ENCODE measurements around the gene CDH19. TPM values are rescaled to one million over a fixed set of nuclear protein-coding genes. Genes with fewer than 3 reads are reported as not detected.

Gene CDH19
- polyA plus RNA-seq, 1 donor (not counting 4 experiments of a cell fraction or from before 2014, with no cell fraction given): not detected

- Histone ChIP-seq H3K27ac (ENCODE audit: control insufficient read depth, insufficient read depth, low read length) (no peak overlapping the region), H3K4me2 (ENCODE audit: control insufficient read depth, extremely low read depth, insufficient read depth, low read depth, low read length) (no peak overlapping the region), H3K4me1 (ENCODE audit: control insufficient read depth, extremely low read depth, insufficient read depth, low read length) (no peaks in the 10 kb centered on the region), H3K4me3 (ENCODE audit: control insufficient read depth in 2 of 3, extremely low read depth in 1 of 3, insufficient read depth in 2 of 3, low read depth in 1 of 3, low read length in 3 of 3) (no peak overlapping the region), H2AFZ (ENCODE audit: control insufficient read depth, low read length) (no peak overlapping the region), H3K36me3 (ENCODE audit: control insufficient read depth in 2 of 2, extremely low read depth in 1 of 2, insufficient read depth in 2 of 2, low read length in 2 of 2) (no peaks in the 10 kb centered on the region), H3K9me1 (ENCODE audit: control insufficient read depth, extremely low read depth, insufficient read depth, low read length) (no peaks in the 10 kb centered on the region), H4K20me1 (ENCODE audit: control insufficient read depth, extremely low read depth, insufficient read depth, low read length) (no peaks in the 10 kb centered on the region), H3K79me2 (ENCODE audit: control insufficient read depth, insufficient read depth, low read length) (no peaks in the 10 kb centered on the region), H3K27me3 (ENCODE audit: control insufficient read depth, extremely low read depth, insufficient read depth, low read length) (no peaks in the 10 kb centered on the region), H3K9ac (ENCODE audit: control insufficient read depth, extremely low read depth, insufficient read depth, low read length) (no peak overlapping the region), H3K9me3 (ENCODE audit: control insufficient read depth, low read depth, low read length) (peaks cover 2% of the 10 kb centered on the region)
- TF ChIP-seq EZH2 (IDR thresholded peaks at IDR 0.05; ENCODE audit: low read length) (no peak), CTCF (optimal IDR thresholded peaks at IDR 0.05 in 1 of 3, IDR thresholded peaks at IDR 0.05 in 1 of 3, conservative IDR thresholded peaks at IDR 0.05 in 1 of 3; ENCODE audit: extremely low read depth in 1 of 3, insufficient read depth in 2 of 3, low read length in 3 of 3) (peak in 2 of 3 experiments; percentile 21 to 40)
- DNase-seq (ENCODE audit: low read depth, low spot score) (no peak), FAIRE-seq (no peak)
- dilution Hi-C loops (cut with MboI; ENCODE audit: extremely low pct_ligation_motif_present, low sequenced_read_pairs): no loop called here
These were observed 12.7 kb upstream of the CDH19 start for GRCh38 chr18:66616523-66616983.

GRCh38 chr18:66615176-66615575 lies 11.3 kb upstream of the CDH19 start:
- DNase-seq (ENCODE audit: low read depth, low spot score): no peak
- H3K9me1 ChIP-seq (ENCODE audit: control insufficient read depth, extremely low read depth, insufficient read depth, low read length): no peaks in the 10 kb centered on the region
- H3K79me2 ChIP-seq (ENCODE audit: control insufficient read depth, insufficient read depth, low read length): no peaks in the 10 kb centered on the region
- TF ChIP-seq EZH2 (IDR thresholded peaks at IDR 0.05; ENCODE audit: low read length): no peak
- no peak for TF ChIP-seq CTCF (optimal IDR thresholded peaks at IDR 0.05 in 1 of 3, IDR thresholded peaks at IDR 0.05 in 1 of 3, conservative IDR thresholded peaks at IDR 0.05 in 1 of 3; ENCODE audit: extremely low read depth in 1 of 3, insufficient read depth in 2 of 3, low read length in 3 of 3)
- no peak overlapping the region for H3K27ac ChIP-seq (ENCODE audit: control insufficient read depth, insufficient read depth, low read length)
- no peak for FAIRE-seq
- H3K9ac ChIP-seq (ENCODE audit: control insufficient read depth, extremely low read depth, insufficient read depth, low read length): no peak overlapping the region
- H3K36me3 ChIP-seq (ENCODE audit: control insufficient read depth in 2 of 2, extremely low read depth in 1 of 2, insufficient read depth in 2 of 2, low read length in 2 of 2): no peaks in the 10 kb centered on the region
- no peaks in the 10 kb centered on the region for H4K20me1 ChIP-seq (ENCODE audit: control insufficient read depth, extremely low read depth, insufficient read depth, low read length)
- peaks cover 2% of the 10 kb centered on the region for H3K9me3 ChIP-seq (ENCODE audit: control insufficient read depth, low read depth, low read length)
- H3K4me1 ChIP-seq (ENCODE audit: control insufficient read depth, extremely low read depth, insufficient read depth, low read length): no peaks in the 10 kb centered on the region
- dilution Hi-C loops (cut with MboI; ENCODE audit: extremely low pct_ligation_motif_present, low sequenced_read_pairs): no loop called here
- no peaks in the 10 kb centered on the region for H3K27me3 ChIP-seq (ENCODE audit: control insufficient read depth, extremely low read depth, insufficient read depth, low read length)
- no peak overlapping the region for H3K4me3 ChIP-seq (ENCODE audit: control insufficient read depth in 2 of 3, extremely low read depth in 1 of 3, insufficient read depth in 2 of 3, low read depth in 1 of 3, low read length in 3 of 3)
- no peak overlapping the region for H3K4me2 ChIP-seq (ENCODE audit: control insufficient read depth, extremely low read depth, insufficient read depth, low read depth, low read length)
- no peak overlapping the region for H2AFZ ChIP-seq (ENCODE audit: control insufficient read depth, low read length)

Data from keratinocyte (primary cell).